SK-N-SH (cell line): ENCODE measurements around the gene PDE10A. TPM values are rescaled to one million over a fixed set of nuclear protein-coding genes. Genes with fewer than 3 reads are reported as not detected.

ENCODE experiments used
- CTCF ChIA-PET: fragments of 300-600, 350-600 bp; formaldehyde crosslinking; extraction: SDS; loops from one replicate; lab custom pipeline; 2021; lab: Yijun Ruan, JAX
- POLR2A ChIA-PET: fragments of 350-600 bp; sonication (Branson Sonifier 250); formaldehyde crosslinking; extraction: SDS; loops from one replicate; lab custom pipeline; 2020; ENCODE audit warnings: antibody characterized with exemption, inconsistent platforms; lab: Yijun Ruan, JAX
- DNase-seq: peaks from one replicate; pipeline ENCODE4 v3.0.0; 2012
- H2AFZ ChIP-seq: fragments of 200-600 bp; sonication (generic); 2 replicates; pipeline ENCODE4 v1.8.1; 2016; ENCODE audit warnings: antibody characterized with exemption, mild to moderate bottlenecking, low read depth
- H3F3A ChIP-seq: fragments of 200-600 bp; sonication (generic); replicated peaks from 2 replicates; pipeline ENCODE3; 2016; ENCODE audit warnings: antibody characterized with exemption, mild to moderate bottlenecking; ENCODE audit not compliant: insufficient read depth
- H3K27ac ChIP-seq, 2 experiments: fragments of 200-500 bp in 1 of 2; fragments of 200-600 bp in 1 of 2; sonication (Bioruptor generic) in 1 of 2; sonication (generic), shearing (Covaris generic) in 1 of 2; 2 replicates each; pipeline versions ENCODE4 v1.5.1 to v1.6.1; 2014 to 2016; ENCODE audit warnings: low read depth in 2 of 2, inconsistent platforms in 1 of 2, low read length in 1 of 2, mild to moderate bottlenecking in 1 of 2, mixed read lengths in 1 of 2
- H3K27me3 ChIP-seq: fragments of 200-600 bp; sonication (generic), shearing (Covaris generic); 2 replicates; pipeline ENCODE4 v1.6.1; 2016; ENCODE audit warnings: mixed run types; ENCODE audit not compliant: insufficient read depth
- H3K36me3 ChIP-seq, 2 experiments: fragments of 200-500 bp in 1 of 2; fragments of 200-600 bp in 1 of 2; sonication (Bioruptor generic) in 1 of 2; sonication (generic) in 1 of 2; replicated peaks in 1 of 2; 2 replicates each; pipeline versions ENCODE3 to v1.5.1; 2014 to 2016; ENCODE audit warnings: low read length in 1 of 2, mild to moderate bottlenecking in 1 of 2; ENCODE audit not compliant: insufficient read depth in 2 of 2, control insufficient read depth in 1 of 2
- H3K4me1 ChIP-seq, 2 experiments: fragments of 200-500 bp in 1 of 2; fragments of 200-600 bp in 1 of 2; sonication (Bioruptor generic) in 1 of 2; sonication (generic), shearing (Covaris generic) in 1 of 2; 2 replicates each; pipeline versions ENCODE4 v1.5.1 to v1.6.1; 2014 to 2016; ENCODE audit warnings: low read depth in 1 of 2, low read length in 1 of 2, mixed run types in 1 of 2; ENCODE audit not compliant: insufficient read depth in 2 of 2, control insufficient read depth in 1 of 2
- H3K4me2 ChIP-seq: fragments of 200-600 bp; sonication (generic), shearing (Covaris generic); 2 replicates; pipeline ENCODE4 v1.6.1; 2017; ENCODE audit warnings: mixed run types
- H3K4me3 ChIP-seq, 2 experiments: fragments of 200-500 bp in 1 of 2; fragments of 200-600 bp in 1 of 2; sonication (Bioruptor generic) in 1 of 2; sonication (generic), shearing (Covaris generic) in 1 of 2; 2 replicates each; pipeline versions ENCODE4 v1.5.1 to v1.8.1; 2014 to 2016; ENCODE audit warnings: low read depth in 2 of 2, inconsistent platforms in 1 of 2, low read length in 1 of 2, mild to moderate bottlenecking in 1 of 2, mixed read lengths in 1 of 2, moderate library complexity in 1 of 2
- H3K79me2 ChIP-seq: fragments of 200-600 bp; sonication (generic); 2 replicates; pipeline ENCODE4 v1.8.1; 2017; ENCODE audit warnings: mild to moderate bottlenecking; ENCODE audit not compliant: insufficient read depth
- H3K9ac ChIP-seq: fragments of 200-600 bp; sonication (generic); 2 replicates; pipeline ENCODE4 v1.6.1; 2017; ENCODE audit warnings: mixed run types
- H3K9me2 ChIP-seq: fragments of 200-600 bp; sonication (generic); 2 replicates; pipeline ENCODE4 v1.6.1; 2017; ENCODE audit warnings: mixed run types
- H3K9me3 ChIP-seq: fragments of 200-600 bp; sonication (generic); 2 replicates; pipeline ENCODE4 v1.6.1; 2017; ENCODE audit warnings: mixed run types, mild to moderate bottlenecking, moderate library complexity
- H4K20me1 ChIP-seq: fragments of 200-600 bp; sonication (generic); 2 replicates; pipeline ENCODE4 v1.6.1; 2017; ENCODE audit warnings: mild to moderate bottlenecking, mixed run types; ENCODE audit not compliant: insufficient read depth
- CHD2 ChIP-seq: fragments of 150-350 bp; IDR thresholded peaks from 2 replicates; pipeline ENCODE4 v1.6.1; 2018; ENCODE audit warnings: low read length; ENCODE audit not compliant: partially characterized antibody
- CTCF ChIP-seq: fragments of 200-600 bp; sonication (generic); IDR thresholded peaks from 2 replicates; pipeline ENCODE4 v1.6.1; 2017; ENCODE audit warnings: antibody characterized with exemption, mild to moderate bottlenecking, moderate library complexity
- ELF1 ChIP-seq: IDR thresholded peaks from 2 replicates; pipeline ENCODE4 v1.4.0; 2012
- EP300 ChIP-seq, 2 experiments: IDR thresholded peaks; 2 replicates each; pipeline versions ENCODE4 v1.4.0 to v1.6.1; 2012; ENCODE audit warnings: borderline replicate concordance in 1 of 2, low read depth in 1 of 2, low read length in 1 of 2
- EZH2phosphoT487 ChIP-seq: fragments of 200-600 bp; sonication (generic); IDR thresholded peaks from 2 replicates; pipeline ENCODE4 v1.6.1; 2017; ENCODE audit warnings: low read depth, mixed run types, mild to moderate bottlenecking, antibody characterized with exemption, moderate library complexity, borderline replicate concordance
- FOSL2 ChIP-seq: IDR thresholded peaks from 2 replicates; pipeline ENCODE4 v1.4.0; 2012; ENCODE audit warnings: low read depth, mild to moderate bottlenecking, moderate library complexity, borderline replicate concordance
- GABPA ChIP-seq: IDR thresholded peaks from 2 replicates; pipeline ENCODE4 v1.4.0; 2012; ENCODE audit warnings: low read depth, mild to moderate bottlenecking
- MAX ChIP-seq: IDR thresholded peaks from 2 replicates; pipeline ENCODE4 v1.4.0; 2012; ENCODE audit warnings: low read depth
- MEF2A ChIP-seq: IDR thresholded peaks from 2 replicates; pipeline ENCODE4 v1.4.0; 2012; ENCODE audit warnings: low read depth, borderline replicate concordance
- MXI1 ChIP-seq: IDR thresholded peaks from 2 replicates; pipeline ENCODE4 v1.6.1; 2012; ENCODE audit warnings: mild to moderate bottlenecking, low read depth, low read length, improper control_type of control experiment
- NFIC ChIP-seq: IDR thresholded peaks from 2 replicates; pipeline ENCODE4 v1.4.0; 2012; ENCODE audit warnings: borderline replicate concordance
- PBX3 ChIP-seq: IDR thresholded peaks from 2 replicates; pipeline ENCODE4; 2012
- RFX5 ChIP-seq: IDR thresholded peaks from 2 replicates; pipeline ENCODE4 v1.6.1; 2012; ENCODE audit warnings: mild to moderate bottlenecking, improper control_type of control experiment, low read length
- RXRA ChIP-seq: IDR thresholded peaks from 2 replicates; pipeline ENCODE4 v1.4.0; 2012; ENCODE audit warnings: low read depth, mild to moderate bottlenecking, borderline replicate concordance
- TCF12 ChIP-seq: IDR thresholded peaks from 2 replicates; pipeline ENCODE4 v1.4.0; 2012
- TEAD4 ChIP-seq: IDR thresholded peaks from 2 replicates; pipeline ENCODE4 v1.4.0; 2012; ENCODE audit warnings: mild to moderate bottlenecking, borderline replicate concordance; ENCODE audit not compliant: insufficient read depth
- USF2 ChIP-seq: fragments of 150-350 bp; IDR thresholded peaks from 2 replicates; pipeline ENCODE4 v1.6.1; 2017; ENCODE audit warnings: antibody characterized with exemption, low read length, low read depth, borderline replicate concordance
- WGBS: methylation state at CpG from one replicate; pipeline ENCODE4 v1.1.6; 2017; ENCODE audit warnings: low lambda C conversion rate; 5-methylcytosine and 5-hydroxymethylcytosine counted together
- polyA plus RNA-seq, 3 experiments: library from polyadenylated mRNA; depleted of rRNA; stranded (reverse); fragments of >200 nt; gene quantifications; 2 replicates each; pipeline ENCODE4 v1.2.3, GENCODE V29; 2012

PDE10A gene
- polyA plus RNA-seq, 1 of the 3 experiments (the other 2 are of a cell fraction) = 0.43 TPM

- H3K9me2 ChIP-seq = no peaks in the 10 kb centered on the region
- H3K27ac ChIP-seq = no peak overlapping the region
- peak overlapping the region; percentile 38 to 50; a peak in 3 of 4 replicates for H3K4me3 ChIP-seq
These were observed 1.4 kb downstream of the PDE10A start for GRCh38 chr6:165661664-165662025.

More at GRCh38 chr6:165661664-165662025, 1.4 kb downstream of the PDE10A start:
- CTCF ChIA-PET = no interaction called here
- no peaks in the 10 kb centered on the region for H4K20me1 ChIP-seq
- no peak for TF ChIP-seq ELF1
- no peak for TF ChIP-seq NFIC
- TF ChIP-seq MAX = no peak
- TF ChIP-seq MXI1 = no peak
- no peak for TF ChIP-seq TEAD4
- TF ChIP-seq MEF2A = no peak
- no peak for TF ChIP-seq GABPA
- TF ChIP-seq EP300 (IDR thresholded peaks at IDR 0.05; ENCODE audit: borderline replicate concordance in 1 of 2, low read depth in 1 of 2, low read length in 1 of 2) = no peak
- TF ChIP-seq RXRA = no peak
- TF ChIP-seq USF2 = no peak
- no peak for TF ChIP-seq FOSL2
- no peak for TF ChIP-seq TCF12
- no peak for TF ChIP-seq CTCF
- TF ChIP-seq EZH2phosphoT487 = no peak
- no peak for TF ChIP-seq RFX5
- no peak for TF ChIP-seq PBX3
- TF ChIP-seq CHD2 = no peak
- peak overlapping the region; percentile 76 for H3K4me2 ChIP-seq
- 0 out of 2 replicates have a peak overlapping the region, but pooled peaks have one; percentile 76 for H2AFZ ChIP-seq
- no peaks in the 10 kb centered on the region for H3F3A ChIP-seq
- peaks cover 45% of the 10 kb centered on the region for H3K27me3 ChIP-seq
- no peaks in the 10 kb centered on the region for H3K79me2 ChIP-seq
- peaks cover 0 to 2% of the 10 kb centered on the region in 2 experiments; a peak in 1 of 4 replicates for H3K4me1 ChIP-seq
- no peaks in the 10 kb centered on the region for H3K36me3 ChIP-seq
- peak overlapping the region; percentile 41; the same call in 1 of the 2 replicates for H3K9ac ChIP-seq
- no peaks in the 10 kb centered on the region for H3K9me3 ChIP-seq
- DNase-seq = no peak
- WGBS = 0% methylated on average over 5 of the region's 36 CpGs
- POLR2A ChIA-PET = no interaction called here
